Adrenal gland (tissue), 5 donors: ENCODE measurements around the gene VASP.

Experiments
- CTCF ChIP-seq, 6 experiments: fragments of 450-650 bp in 4 of 6; fragments of 200-600 bp in 2 of 6; sonication (generic) in 1 of 6; IDR thresholded peaks; 1 replicate in 5 of 6; 2 replicates in 1 of 6; pipeline versions ENCODE4 v1.5.1 to v1.8.0; 2016 to 2021; ENCODE audit warnings: antibody characterized with exemption in 6 of 6, mild to moderate bottlenecking in 2 of 6, moderate library complexity in 1 of 6
- POLR2A ChIP-seq, 2 donors: fragments of 450-650 bp; IDR thresholded peaks; one replicate each; pipeline ENCODE4 v1.6.1; 2017; ENCODE audit warnings: antibody characterized with exemption in 2 of 2, mild to moderate bottlenecking in 2 of 2, moderate library complexity in 1 of 2
- donor health status: DM: no; HTN: no; CAD: no.

GRCh38 chr19:45505151-45505995 lies 1.9 kb upstream of the VASP start:
- TF ChIP-seq CTCF (IDR thresholded peaks at IDR 0.05) (no peak), POLR2A (IDR thresholded peaks at IDR 0.05) (no peak)
